ENCODE measurements around the gene GDF11.

GDF11 gene

DNA sequence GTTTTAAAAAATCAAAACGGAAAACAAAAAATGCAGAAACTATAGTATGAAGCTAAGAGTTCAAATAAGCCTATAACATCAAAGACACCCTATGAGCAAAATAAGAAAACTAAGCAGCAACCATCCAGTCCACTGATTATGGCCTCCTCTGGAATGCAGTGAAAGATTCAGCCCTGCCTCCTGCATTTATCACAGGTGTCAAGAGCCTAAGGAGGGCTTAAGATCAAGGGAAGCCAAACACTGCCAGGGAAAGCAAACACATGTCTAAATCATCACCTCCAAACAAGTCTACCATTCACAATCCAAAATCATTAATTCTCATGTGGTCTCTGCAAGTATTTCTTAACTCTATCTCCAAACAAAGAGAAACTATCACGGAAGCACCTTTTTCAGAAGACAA is 46.2 kb downstream of the GDF11 start:
- Histone ChIP-seq H3K27ac (ENCODE audit: low read depth, low read length) (no peak overlapping the region), H3K27me3 (ENCODE audit: control insufficient read depth in 1 of 2, insufficient read depth in 2 of 2, low read length in 2 of 2) (no peaks in the 10 kb centered on the region), H3K9me3 (ENCODE audit: control insufficient read depth in 1 of 2, low read length in 2 of 2) (no peaks in the 10 kb centered on the region), H3K4me3 (ENCODE audit: low read depth in 1 of 2, low read length in 2 of 2) (no peak overlapping the region), H3K36me3 (ENCODE audit: control insufficient read depth in 1 of 2, insufficient read depth in 2 of 2, low read length in 2 of 2) (peaks cover 19 to 59% of the 10 kb centered on the region in 2 donors), H3K9ac (ENCODE audit: low read depth in 1 of 2, low read length in 2 of 2) (no peak overlapping the region), H3K4me1 (ENCODE audit: control insufficient read depth in 1 of 2, insufficient read depth in 2 of 2, low read length in 2 of 2) (no peaks in the 10 kb centered on the region)

DNA sequence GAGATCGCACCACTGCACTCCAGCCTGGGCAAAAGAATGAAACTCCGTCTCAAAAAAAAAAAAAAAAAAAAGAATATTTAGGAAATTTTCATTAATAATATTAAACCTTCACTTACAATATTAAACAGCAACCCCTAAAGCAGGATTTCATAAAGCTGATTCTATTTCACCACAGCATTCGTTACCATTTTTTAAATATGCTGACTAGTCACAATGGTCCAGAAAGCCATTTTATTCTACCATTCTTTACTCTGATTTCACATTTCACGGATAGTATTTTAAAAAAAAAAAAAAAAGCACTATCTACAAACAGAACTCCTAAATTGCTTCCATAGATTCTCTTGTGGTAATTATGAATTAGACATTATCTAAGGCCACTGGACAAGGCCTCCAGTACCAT is 47.0 kb downstream of the GDF11 start:
- no peaks in the 10 kb centered on the region for H3K4me1 ChIP-seq (ENCODE audit: control insufficient read depth in 1 of 2, insufficient read depth in 2 of 2, low read length in 2 of 2)
- H3K4me3 ChIP-seq (ENCODE audit: low read depth in 1 of 2, low read length in 2 of 2): no peak overlapping the region
- no peaks in the 10 kb centered on the region for H3K27me3 ChIP-seq (ENCODE audit: control insufficient read depth in 1 of 2, insufficient read depth in 2 of 2, low read length in 2 of 2)
- H3K9me3 ChIP-seq (ENCODE audit: control insufficient read depth in 1 of 2, low read length in 2 of 2): no peaks in the 10 kb centered on the region
- H3K27ac ChIP-seq (ENCODE audit: low read depth, low read length): no peak overlapping the region
- H3K36me3 ChIP-seq (ENCODE audit: control insufficient read depth in 1 of 2, insufficient read depth in 2 of 2, low read length in 2 of 2): peaks cover 25 to 61% of the 10 kb centered on the region in 2 donors
- H3K9ac ChIP-seq (ENCODE audit: low read depth in 1 of 2, low read length in 2 of 2): no peak overlapping the region

DNA sequence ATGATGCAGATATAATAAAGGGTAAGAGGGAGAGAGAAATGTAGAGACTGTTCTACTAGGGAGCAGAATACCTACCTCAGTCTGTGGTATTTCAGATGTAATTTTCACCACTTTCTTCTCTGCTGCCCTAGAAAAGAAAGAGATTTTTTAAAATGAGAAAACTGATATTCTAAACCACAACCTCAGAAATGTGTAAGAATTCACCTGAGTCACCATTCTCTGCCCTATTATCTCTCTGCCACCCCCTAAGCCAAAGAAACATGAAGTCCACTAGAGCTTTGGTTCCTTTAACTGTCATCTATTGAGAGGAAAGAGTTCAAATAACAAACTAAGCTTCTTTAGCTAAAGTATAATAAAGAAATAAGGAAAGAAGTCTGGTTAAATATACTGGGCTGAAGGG is 53.0 kb downstream of the GDF11 start:
- Histone ChIP-seq H3K27me3 (ENCODE audit: control insufficient read depth in 1 of 2, insufficient read depth in 2 of 2, low read length in 2 of 2) (no peaks in the 10 kb centered on the region), H3K36me3 (ENCODE audit: control insufficient read depth in 1 of 2, insufficient read depth in 2 of 2, low read length in 2 of 2) (peaks cover 35 to 55% of the 10 kb centered on the region in 2 donors), H3K4me1 (ENCODE audit: control insufficient read depth in 1 of 2, insufficient read depth in 2 of 2, low read length in 2 of 2) (no peaks in the 10 kb centered on the region), H3K4me3 (ENCODE audit: low read depth in 1 of 2, low read length in 2 of 2) (no peak overlapping the region), H3K27ac (ENCODE audit: low read depth, low read length) (no peak overlapping the region), H3K9me3 (ENCODE audit: control insufficient read depth in 1 of 2, low read length in 2 of 2) (no peaks in the 10 kb centered on the region), H3K9ac (ENCODE audit: low read depth in 1 of 2, low read length in 2 of 2) (no peak overlapping the region)

DNA sequence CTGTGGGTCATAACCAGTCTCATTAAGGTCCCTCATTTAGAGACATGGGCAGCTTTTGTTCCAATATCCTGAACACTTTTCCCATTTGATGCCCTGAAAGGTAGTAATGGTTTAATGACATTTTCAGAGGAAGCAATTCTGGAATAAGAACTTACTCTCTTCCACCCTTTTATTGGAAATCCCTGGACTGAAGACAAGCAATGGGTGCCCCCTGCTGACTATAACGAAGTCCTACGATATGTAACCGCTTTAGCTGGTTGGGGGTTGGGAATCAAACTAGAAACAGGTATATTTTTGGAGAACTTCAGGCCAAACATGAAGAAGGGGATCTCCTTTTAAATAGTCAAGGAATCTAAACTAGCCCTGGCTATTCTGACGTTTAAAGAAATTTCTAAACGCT is 54.1 kb downstream of the GDF11 start:
- Histone ChIP-seq H3K27me3 (ENCODE audit: control insufficient read depth in 1 of 2, insufficient read depth in 2 of 2, low read length in 2 of 2) (no peaks in the 10 kb centered on the region), H3K4me3 (ENCODE audit: low read depth in 1 of 2, low read length in 2 of 2) (no peak overlapping the region), H3K27ac (ENCODE audit: low read depth, low read length) (no peak overlapping the region), H3K4me1 (ENCODE audit: control insufficient read depth in 1 of 2, insufficient read depth in 2 of 2, low read length in 2 of 2) (no peaks in the 10 kb centered on the region), H3K36me3 (ENCODE audit: control insufficient read depth in 1 of 2, insufficient read depth in 2 of 2, low read length in 2 of 2) (peaks cover 35 to 63% of the 10 kb centered on the region in 2 donors), H3K9me3 (ENCODE audit: control insufficient read depth in 1 of 2, low read length in 2 of 2) (no peaks in the 10 kb centered on the region), H3K9ac (ENCODE audit: low read depth in 1 of 2, low read length in 2 of 2) (no peak overlapping the region)

DNA sequence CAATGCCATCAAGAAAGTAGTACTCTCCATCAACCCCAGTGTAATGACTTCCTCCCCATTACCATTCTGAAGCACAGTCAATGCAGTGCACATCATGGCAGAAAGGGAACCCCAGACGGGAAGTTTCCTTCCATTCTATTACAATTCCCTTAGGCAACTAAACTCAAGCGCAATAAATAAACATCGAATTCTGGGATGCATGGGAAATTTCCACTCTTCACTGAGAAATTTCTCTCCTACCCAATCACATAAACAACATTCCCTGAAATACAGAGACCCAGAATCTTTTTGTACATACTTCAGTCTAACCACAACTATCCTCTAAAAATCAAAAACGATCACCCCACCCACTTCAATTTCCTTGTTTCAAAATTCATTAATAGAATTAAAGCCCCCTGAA is 54.6 kb downstream of the GDF11 start:
- Histone ChIP-seq H3K4me3 (ENCODE audit: low read depth in 1 of 2, low read length in 2 of 2) (no peak overlapping the region), H3K9me3 (ENCODE audit: control insufficient read depth in 1 of 2, low read length in 2 of 2) (no peaks in the 10 kb centered on the region), H3K27ac (ENCODE audit: low read depth, low read length) (no peak overlapping the region), H3K4me1 (ENCODE audit: control insufficient read depth in 1 of 2, insufficient read depth in 2 of 2, low read length in 2 of 2) (no peaks in the 10 kb centered on the region), H3K9ac (ENCODE audit: low read depth in 1 of 2, low read length in 2 of 2) (no peak overlapping the region), H3K36me3 (ENCODE audit: control insufficient read depth in 1 of 2, insufficient read depth in 2 of 2, low read length in 2 of 2) (peaks cover 35 to 63% of the 10 kb centered on the region in 2 donors), H3K27me3 (ENCODE audit: control insufficient read depth in 1 of 2, insufficient read depth in 2 of 2, low read length in 2 of 2) (no peaks in the 10 kb centered on the region)
